Glutamatergic neuron (in vitro differentiated cells): ENCODE measurements around the gene IGFBP6. TPM values are rescaled to one million over a fixed set of nuclear protein-coding genes. Genes with fewer than 3 reads are reported as not detected.

Experiments
- DNase-seq: peaks from one replicate; pipeline ENCODE4 v3.0.0; 2022
- H3K27ac Mint-ChIP-seq: one replicate; pipeline ENCODE4 v1.8.0; 2020; ENCODE audit warnings: mild to moderate bottlenecking, mixed read lengths, inconsistent platforms; ENCODE audit not compliant: unreplicated experiment
- H3K27me3 Mint-ChIP-seq: one replicate; pipeline ENCODE4 v1.8.0; 2020; ENCODE audit warnings: mild to moderate bottlenecking, moderate library complexity, mixed read lengths, inconsistent platforms; ENCODE audit not compliant: unreplicated experiment
- H3K36me3 Mint-ChIP-seq: one replicate; pipeline ENCODE4 v1.8.0; 2020; ENCODE audit warnings: mild to moderate bottlenecking, mixed read lengths, inconsistent platforms; ENCODE audit not compliant: unreplicated experiment
- H3K4me1 Mint-ChIP-seq: one replicate; pipeline ENCODE4 v1.8.0; 2020; ENCODE audit warnings: mild to moderate bottlenecking, low read depth, mixed read lengths, inconsistent platforms; ENCODE audit not compliant: unreplicated experiment
- H3K4me3 Mint-ChIP-seq: one replicate; pipeline ENCODE4 v1.8.0; 2020; ENCODE audit warnings: mild to moderate bottlenecking, mixed read lengths, inconsistent platforms; ENCODE audit not compliant: unreplicated experiment
- H3K9me3 Mint-ChIP-seq: one replicate; pipeline ENCODE4 v1.8.0; 2020; ENCODE audit warnings: mild to moderate bottlenecking, moderate library complexity, mixed read lengths, inconsistent platforms; ENCODE audit not compliant: unreplicated experiment
- total RNA-seq: library from RNA; stranded (reverse); fragmentation: NEBNext Ultra II Directional; extraction: Animal tissue kit (Norgen Biotek cat#: 25700); gene quantifications from one replicate; pipeline ENCODE4 v1.2.1, GENCODE V29; 2021; ENCODE audit not compliant: unreplicated experiment
- TF ChIP-seq, protein P1 (sequence below): fragments of 200-600 bp; sonication (generic); IDR thresholded peaks from one replicate; pipeline ENCODE4 v1.5.0; 2021; ENCODE audit not compliant: partially characterized antibody, unreplicated experiment

IGFBP6 gene
- total RNA-seq, 1 donor from 2014 or later, result not detected

DNA sequence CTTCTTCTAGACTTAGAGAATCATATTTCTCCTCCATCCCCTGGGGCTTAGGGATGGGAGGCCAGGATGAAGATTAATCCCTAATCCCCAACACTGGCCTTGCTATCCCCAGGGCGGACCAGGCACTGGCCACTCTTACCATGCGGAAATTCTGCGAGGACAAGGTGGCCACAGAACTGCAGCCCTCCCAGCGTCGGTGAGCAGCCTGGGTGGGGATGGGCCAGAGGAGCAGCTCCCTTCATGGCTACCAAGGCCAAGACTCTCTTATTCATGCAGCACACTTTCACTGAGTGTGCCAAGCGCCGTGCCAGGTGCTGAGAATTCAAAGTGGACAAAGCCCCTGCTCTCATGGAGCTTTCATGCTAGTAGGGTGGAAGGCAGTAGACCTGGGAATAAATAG is 40.6 kb upstream of the IGFBP6 start:
- Mint-ChIP-seq H3K4me1 (no peaks in the 10 kb centered on the region), H3K27me3 (peaks cover 15% of the 10 kb centered on the region), H3K36me3 (no peaks in the 10 kb centered on the region), H3K27ac (no peak overlapping the region), H3K4me3 (no peak overlapping the region), H3K9me3 (peaks cover 7% of the 10 kb centered on the region)
- TF ChIP-seq, protein P1, sequence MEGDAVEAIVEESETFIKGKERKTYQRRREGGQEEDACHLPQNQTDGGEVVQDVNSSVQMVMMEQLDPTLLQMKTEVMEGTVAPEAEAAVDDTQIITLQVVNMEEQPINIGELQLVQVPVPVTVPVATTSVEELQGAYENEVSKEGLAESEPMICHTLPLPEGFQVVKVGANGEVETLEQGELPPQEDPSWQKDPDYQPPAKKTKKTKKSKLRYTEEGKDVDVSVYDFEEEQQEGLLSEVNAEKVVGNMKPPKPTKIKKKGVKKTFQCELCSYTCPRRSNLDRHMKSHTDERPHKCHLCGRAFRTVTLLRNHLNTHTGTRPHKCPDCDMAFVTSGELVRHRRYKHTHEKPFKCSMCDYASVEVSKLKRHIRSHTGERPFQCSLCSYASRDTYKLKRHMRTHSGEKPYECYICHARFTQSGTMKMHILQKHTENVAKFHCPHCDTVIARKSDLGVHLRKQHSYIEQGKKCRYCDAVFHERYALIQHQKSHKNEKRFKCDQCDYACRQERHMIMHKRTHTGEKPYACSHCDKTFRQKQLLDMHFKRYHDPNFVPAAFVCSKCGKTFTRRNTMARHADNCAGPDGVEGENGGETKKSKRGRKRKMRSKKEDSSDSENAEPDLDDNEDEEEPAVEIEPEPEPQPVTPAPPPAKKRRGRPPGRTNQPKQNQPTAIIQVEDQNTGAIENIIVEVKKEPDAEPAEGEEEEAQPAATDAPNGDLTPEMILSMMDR, result no peak
- no peak for DNase-seq

- peak overlapping the region; percentile 29 for H3K27ac Mint-ChIP-seq
- TF ChIP-seq, protein P1, result no peak
- no peaks in the 10 kb centered on the region for H3K36me3 Mint-ChIP-seq
- no peak overlapping the region for H3K4me3 Mint-ChIP-seq
- H3K27me3 Mint-ChIP-seq, result peaks cover 15% of the 10 kb centered on the region
- H3K4me1 Mint-ChIP-seq, result no peaks in the 10 kb centered on the region
- H3K9me3 Mint-ChIP-seq, result peaks cover 7% of the 10 kb centered on the region
- no peak for DNase-seq
Measured at GRCh38 chr12:53057816-53058500, 39.5 kb upstream of the IGFBP6 start.

DNA sequence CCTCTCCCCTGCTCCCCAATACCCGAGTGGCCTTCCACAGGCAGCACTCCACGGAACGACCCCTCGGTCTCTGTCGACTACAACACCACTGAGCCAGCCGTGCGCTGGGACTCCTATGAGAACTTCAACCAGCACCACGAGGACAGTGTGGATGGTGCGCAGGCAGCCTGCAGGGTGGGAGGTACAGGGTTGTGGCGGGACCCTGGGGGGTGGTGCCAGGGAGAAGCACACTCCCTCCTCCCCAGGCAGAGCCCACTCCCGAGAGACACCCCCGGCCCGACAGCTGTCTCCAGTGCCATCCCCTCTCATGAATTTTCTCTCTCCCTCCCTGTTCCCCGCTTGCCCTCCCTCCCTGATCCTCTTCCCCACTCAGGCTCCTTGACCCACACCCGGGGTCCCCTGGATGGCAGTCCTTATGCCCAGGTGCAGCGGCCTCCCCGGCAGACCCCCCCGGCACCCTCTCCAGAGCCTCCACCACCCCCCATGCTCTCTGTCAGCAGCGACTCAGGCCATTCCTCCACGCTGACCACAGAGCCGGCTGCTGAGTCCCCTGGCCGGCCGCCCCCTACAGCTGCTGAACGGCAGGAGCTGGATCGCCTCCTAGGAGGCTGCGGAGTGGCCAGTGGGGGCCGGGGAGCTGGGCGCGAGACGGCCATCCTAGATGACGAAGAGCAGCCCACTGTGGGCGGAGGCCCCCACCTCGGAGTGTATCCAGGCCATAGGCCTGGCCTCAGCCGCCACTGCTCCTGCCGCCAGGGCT is 38.6 kb upstream of the IGFBP6 start:
- Mint-ChIP-seq H3K36me3 (no peaks in the 10 kb centered on the region), H3K4me1 (no peaks in the 10 kb centered on the region), H3K9me3 (peaks cover 7% of the 10 kb centered on the region), H3K4me3 (no peak overlapping the region), H3K27me3 (peaks cover 14% of the 10 kb centered on the region), H3K27ac (no peak overlapping the region)
- peak; percentile 29 for DNase-seq
- TF ChIP-seq, protein P1, result no peak

DNA sequence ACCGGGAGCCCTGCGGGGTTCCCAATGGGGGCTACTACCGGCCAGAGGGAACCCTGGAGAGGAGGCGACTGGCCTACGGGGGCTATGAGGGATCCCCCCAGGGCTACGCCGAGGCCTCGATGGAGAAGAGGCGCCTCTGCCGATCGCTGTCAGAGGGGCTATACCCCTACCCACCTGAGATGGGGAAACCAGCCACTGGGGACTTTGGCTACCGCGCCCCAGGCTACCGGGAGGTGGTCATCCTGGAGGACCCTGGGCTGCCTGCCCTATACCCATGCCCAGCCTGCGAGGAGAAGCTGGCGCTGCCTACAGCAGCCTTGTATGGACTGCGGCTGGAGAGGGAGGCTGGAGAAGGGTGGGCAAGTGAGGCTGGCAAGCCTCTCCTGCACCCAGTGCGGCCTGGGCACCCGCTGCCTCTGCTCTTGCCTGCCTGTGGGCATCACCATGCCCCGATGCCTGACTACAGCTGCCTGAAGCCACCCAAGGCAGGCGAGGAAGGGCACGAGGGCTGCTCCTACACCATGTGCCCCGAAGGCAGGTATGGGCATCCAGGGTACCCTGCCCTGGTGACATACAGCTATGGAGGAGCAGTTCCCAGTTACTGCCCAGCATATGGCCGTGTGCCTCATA is 37.9 kb upstream of the IGFBP6 start:
- Mint-ChIP-seq H3K27ac (no peak overlapping the region), H3K4me1 (peaks cover 1% of the 10 kb centered on the region), H3K36me3 (no peaks in the 10 kb centered on the region), H3K9me3 (peaks cover 7% of the 10 kb centered on the region), H3K27me3 (peaks cover 14% of the 10 kb centered on the region), H3K4me3 (no peak overlapping the region)
- no peak for DNase-seq
- TF ChIP-seq, protein P1, result no peak
